ENCODE results near the gene WDFY4.

The WDFY4 gene

DNA sequence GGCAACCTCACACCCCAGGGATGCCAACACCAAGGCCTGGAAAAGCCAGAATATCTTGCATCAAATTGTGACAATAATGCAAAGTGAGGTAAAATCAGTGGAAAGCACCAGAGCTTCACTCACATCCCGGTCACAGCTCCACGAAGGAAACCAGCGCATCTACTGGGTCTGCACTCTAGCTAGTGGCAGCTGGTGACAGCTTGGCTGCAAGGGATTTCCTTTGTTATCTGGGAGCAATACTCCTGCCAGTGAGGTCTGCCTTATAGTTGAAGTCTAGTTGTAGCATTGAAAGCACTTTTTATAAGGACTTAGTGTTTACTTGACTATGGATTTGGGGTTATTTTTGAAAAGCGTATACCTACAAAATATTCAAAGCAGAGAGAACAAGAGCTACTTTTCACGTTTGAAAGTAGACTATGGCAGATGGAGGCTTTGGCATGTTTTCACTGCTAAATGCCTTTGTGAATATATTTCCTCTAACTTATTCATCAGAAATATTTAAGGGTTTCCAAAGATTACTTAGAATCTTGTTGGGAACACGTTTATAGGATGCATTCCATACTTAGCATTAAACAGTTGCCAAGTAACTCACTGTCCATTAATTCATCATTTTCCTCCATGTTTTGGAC is 26.1 kb downstream of the WDFY4 start:
- DNase-seq (ENCODE audit: low read depth in 2 of 2), result no peak

DNA sequence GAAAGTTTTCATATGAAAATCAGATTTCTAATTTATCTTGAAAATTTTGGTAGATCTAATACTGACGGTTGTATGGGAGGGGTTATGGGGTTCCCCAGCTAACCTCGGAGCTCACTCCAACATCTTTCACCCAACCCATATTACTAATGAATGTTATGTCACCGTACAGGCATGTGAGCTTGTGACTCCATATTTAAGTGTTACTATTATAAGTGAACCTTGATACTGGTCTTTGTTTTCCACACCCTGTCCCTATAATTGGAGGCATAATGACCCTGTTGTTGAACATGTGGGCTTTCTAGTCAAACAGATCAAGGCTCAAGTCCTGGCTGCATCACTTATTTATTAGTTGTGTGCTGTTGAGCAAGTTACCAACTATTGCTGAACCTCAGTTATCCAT is 27.2 kb downstream of the WDFY4 start:
- DNase-seq (ENCODE audit: low read depth in 2 of 2), result no peak

DNA sequence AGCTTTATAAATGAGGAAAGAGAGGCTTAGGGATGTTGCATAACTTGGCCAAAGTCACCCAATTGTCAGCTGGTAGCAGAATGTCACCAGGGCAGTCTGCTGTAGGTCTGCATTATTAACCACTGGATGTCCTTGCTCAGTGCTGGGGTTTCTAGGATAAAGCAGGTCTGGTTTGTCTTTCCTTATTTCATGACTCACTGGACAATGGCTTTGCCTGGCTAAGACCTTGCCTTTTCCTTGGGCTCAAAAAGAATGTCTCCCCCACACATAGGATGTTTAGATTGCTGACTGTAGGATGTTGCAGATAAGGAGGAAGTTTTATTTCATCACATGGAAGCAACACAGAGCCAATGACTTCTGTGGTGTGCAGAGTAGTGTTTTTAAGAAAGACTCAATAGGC is 29.4 kb downstream of the WDFY4 start:
- no peak for DNase-seq (ENCODE audit: low read depth in 2 of 2)

DNA sequence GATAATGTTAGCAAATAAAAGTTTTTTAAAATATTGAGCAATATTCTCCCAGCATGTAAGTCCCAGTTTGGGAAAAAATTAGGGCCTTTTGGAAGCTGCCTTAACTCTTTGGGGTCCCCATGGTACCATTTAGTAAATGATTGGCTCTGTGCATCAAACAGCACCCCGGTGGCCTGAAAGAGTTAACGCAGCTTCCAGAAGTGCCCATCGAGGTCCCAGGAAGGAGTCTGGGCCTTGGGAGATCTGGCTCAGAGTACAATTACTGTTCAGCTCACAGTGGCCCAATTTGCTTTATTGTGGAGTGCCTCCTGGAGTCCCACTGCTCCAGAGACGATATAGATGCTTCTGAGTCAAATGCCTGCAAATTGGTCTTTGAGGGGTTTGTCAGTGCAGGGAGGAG is 31.7 kb downstream of the WDFY4 start:
- no peak for DNase-seq (ENCODE audit: low read depth in 2 of 2)

DNA sequence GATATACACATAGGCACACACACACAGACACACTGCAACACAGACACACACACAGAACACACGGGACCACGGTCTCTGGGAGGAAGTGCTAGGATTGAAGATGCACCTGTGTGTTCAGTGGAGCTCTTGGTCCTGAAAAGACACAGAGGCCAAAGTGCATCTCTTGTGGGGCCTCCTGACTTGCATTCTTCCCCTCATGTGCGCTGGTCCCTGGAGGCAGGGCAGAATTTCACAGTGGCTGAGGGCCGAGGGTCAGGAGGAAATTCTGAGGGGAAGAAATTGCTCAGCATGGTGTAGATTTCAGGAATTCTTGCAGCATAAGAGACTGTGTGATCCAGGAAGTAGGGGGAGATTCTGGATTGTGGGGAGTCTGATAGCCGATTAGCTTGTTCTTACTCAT is 35.9 kb downstream of the WDFY4 start:
- no peak for DNase-seq (ENCODE audit: low read depth in 2 of 2)

DNA sequence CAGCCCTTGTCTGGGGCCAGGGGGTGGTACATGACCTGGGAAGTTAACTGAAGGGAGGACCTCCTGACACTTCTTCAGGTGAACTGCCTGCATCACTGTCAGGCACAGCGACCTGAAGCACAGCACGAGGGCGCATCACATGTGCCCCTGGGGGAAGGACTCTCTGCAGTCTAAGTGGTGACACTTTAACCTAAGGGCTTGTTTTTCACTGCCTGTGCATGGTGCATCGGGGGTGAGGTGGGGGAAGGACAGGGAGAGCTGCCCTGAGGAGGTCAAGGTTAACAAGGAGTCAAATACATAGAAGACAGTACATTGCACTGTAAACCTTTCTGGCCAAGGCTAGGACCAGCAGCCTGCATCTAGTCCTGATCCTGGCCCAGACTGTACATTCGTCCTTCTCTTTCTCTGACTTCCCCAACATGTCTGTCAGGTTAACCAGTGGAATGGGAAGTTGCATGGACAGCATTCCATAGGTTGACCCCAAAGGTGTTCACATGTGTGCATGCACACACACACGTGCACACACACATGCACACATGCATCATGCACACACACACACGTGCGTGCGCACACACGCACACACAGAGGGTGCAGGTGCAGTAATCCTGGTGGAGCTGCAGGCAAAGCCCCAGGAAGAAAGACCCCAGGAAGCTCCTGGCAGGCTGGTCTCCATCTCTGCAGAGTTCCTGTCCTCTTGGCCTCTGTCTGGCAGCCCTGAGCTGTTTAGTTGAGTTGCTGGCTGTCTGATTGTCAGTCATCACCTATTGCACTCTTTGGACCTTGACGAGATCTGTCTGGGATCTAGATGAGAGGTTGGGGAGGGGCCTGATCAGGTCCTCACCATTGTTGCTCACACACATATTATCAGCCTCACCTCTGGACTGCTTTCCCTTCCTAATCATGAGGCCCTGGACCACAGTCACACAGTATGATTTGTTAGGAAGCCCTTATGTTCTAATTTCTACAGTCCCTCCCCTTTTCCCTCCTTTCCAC is 37.8 kb downstream of the WDFY4 start:
- no peak for DNase-seq (ENCODE audit: low read depth in 2 of 2)

DNA sequence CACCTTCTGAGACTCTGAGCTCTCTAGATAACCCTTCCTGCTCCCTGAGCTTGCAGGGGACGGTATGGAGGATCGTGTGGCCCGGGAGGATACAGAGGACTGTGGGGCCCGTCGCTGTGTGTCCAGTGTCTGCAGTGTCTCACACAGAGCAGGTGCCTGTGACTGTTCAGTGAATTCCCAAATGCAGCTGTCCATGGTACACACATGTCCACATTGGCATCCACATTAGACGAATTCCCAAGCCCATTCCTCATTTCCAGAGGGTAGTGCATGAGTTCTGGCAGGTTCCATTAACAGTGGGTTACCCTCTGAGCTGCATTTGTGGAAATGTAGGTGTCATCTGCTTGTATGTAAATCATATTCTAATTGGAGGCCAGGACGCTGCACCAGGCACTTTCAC is 39.5 kb downstream of the WDFY4 start:
- DNase-seq (ENCODE audit: low read depth in 2 of 2), result no peak

DNA sequence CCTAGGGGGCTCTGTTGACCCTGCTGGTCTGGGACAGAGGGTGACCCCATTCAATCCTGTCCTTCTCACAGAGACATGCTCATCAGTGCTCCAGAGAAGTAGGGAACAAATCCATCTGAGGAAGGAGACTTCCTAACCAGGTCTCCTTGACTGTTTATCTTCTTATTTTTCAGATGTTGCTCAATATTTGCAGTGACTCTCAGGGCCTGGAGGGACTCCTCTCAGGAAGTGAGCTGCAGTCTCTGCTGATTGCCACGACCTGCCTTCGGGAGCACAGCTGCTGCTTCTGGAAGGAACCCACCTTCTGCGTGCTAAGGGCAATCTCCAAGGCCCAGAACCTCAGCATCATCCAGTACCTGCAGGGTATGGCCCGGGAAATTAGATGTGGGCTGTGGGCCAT is 41.0 kb downstream of the WDFY4 start:
- DNase-seq (ENCODE audit: low read depth in 2 of 2), result no peak

DNA sequence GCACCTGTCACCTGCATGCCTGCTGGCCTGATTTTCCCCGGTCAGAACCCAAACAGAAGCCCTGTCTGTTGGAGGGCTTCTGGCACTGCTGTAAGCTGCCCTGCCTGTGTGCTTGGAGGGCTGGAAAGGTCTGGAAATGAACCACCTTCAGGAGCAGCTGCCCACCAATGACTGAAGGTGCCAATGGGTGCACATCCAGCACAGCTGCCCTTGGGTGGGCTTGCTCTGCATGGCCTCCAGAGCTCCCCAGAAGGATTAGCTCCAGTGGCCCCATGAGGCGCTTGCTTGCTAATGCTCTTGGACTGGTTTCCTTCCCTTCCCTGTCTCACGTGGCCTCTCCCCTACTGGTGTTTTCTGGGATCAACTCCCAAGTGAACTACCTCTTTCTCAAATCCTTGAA is 43.2 kb downstream of the WDFY4 start:
- no peak for DNase-seq (ENCODE audit: low read depth in 2 of 2)

DNA sequence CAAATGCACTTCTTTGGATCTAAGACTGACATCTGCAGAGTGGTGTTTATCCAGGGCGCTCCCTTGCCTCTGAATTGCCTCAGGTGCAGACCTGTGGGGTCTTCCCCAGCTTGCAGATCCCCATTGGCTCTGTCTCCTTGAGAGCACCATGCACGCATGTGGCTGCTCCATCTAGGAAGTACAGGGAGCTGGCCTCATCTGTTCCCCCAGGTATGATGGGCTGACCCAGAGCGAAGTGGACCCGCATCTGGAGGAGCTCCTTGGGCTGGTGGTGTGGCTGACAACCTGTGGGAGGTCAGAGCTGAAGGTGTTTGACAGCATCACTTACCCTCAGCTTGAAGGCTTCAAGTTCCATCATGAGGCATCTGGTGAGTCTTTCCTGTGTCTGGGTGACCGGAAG is 44.5 kb downstream of the WDFY4 start:
- DNase-seq (ENCODE audit: low read depth in 2 of 2), result no peak

DNA sequence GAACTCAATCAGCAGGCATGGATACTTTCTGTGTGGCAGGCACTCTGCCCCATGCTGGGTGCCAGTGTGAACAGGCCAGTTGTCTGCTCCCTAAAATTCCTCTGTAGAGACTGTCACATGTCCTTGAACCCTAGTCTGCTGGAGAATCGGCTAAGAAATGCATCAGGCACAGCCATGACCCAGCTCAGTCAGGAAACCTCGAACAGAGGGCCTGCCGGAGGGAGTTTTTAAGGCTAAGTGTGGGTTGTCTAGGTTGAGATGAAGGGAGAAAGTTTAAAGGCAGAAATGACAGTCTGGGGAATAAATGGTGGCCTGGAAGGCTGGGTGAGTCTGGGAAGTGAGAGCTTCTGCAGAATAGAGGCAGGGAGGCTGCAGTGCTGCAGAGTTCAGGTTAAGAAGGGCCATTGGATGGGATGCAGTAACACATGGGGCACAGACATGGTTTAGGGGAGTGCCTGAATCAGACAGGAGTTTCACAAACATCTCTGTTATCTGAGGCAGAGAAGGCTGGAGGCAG is 45.3 kb downstream of the WDFY4 start:
- DNase-seq (ENCODE audit: low read depth in 2 of 2), result no peak

DNA sequence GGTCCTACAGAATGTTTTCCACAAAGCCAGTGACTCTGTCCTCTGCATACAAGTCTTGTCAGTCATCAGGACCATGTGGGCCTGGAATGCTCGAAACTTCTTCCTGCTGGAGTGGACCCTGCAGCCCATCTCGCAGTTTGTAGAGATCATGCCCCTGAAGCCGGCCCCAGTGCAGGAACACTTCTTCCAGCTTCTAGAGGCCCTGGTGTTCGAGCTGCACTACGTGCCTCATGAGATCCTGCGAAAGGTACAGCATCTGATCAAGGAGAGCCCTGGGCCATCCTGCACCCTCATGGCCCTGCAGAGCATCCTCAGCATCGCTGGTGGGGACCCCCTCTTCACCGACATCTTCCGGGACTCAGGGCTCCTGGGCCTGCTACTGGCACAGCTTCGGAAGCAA is 46.5 kb downstream of the WDFY4 start:
- DNase-seq (ENCODE audit: low read depth in 2 of 2), result no peak

DNA sequence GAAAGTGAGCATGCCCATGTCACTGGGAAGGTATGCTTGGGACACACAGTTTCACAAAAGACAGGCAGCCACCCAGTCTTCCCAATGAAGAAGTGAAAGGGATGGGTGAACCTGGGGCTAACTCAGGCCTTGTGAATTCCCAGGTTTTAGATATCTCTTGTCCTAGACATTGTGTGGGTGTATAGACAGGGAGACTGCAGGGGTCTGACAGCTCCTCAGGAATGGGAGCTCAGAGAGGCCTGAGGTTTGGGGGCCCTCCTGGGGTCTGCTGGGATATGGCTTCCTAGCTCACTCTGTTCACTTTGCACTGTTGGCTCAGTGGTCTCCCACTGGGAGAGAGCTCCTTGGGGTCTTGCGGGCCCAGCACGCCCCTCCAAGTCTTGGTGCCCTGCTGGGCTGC is 47.0 kb downstream of the WDFY4 start:
- no peak for DNase-seq (ENCODE audit: low read depth in 2 of 2)

DNA sequence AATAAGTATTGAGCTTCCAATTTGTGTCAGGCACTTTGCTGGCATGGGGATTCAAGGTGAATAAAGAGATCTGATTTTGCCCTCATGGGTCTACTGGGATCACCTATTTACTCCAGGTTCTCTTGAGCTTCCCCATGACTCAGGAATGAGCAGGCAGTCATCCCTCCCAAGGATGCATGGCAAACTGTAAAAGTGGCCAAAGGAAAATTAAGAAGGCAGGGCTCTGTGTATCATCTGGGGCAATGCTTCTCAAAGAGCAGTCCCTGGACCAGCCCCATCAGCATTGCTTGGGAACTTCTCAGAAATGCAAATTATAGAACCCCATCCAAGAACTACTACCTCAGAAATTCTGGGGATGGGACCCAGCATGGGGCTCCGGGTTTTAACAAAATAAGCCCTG is 48.7 kb downstream of the WDFY4 start:
- DNase-seq (ENCODE audit: low read depth in 2 of 2), result no peak

DNA sequence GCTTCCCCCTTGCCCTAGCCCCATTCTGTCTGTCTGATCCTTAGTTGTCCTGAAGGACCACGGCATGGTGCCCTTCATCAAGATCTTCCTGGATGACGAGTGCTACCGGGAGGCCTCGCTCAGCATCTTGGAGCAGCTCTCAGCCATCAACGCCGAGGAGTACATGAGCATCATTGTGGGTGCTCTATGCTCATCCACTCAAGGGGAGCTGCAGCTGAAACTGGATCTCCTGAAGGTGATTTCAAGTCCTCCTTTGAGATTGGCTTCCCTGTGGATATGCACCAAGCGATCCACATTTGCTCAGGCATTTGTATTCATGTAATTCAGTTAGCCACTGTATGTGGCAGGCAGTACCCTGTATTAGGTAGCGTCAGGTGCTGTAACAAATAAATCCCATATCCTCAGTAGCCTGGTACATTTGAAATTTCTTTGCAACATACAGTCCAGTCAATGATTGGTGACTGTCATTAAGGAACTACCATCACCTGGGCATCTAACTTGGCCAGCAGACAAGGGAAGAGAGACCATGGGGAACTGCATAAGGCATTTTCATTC is 51.2 kb downstream of the WDFY4 start:
- no peak for DNase-seq (ENCODE audit: low read depth in 2 of 2)

DNA sequence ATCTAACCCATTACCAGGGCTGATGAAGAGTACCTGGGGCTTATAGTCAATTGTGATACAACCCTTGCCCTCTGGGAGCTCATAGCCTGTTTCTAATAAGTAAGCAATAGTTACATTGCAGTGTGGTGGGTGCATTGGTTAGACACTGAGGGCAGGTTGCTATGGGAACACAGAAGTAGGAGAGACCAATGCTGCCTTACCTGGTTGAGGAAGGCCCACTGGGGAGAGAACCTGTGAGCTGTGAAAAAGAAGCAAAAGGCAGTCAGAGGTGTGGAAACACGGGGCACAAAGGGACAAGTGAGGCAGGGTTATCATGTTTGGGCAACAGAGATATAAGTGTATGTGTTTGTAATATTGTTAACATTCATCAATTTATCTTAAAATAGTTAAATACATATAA is 51.9 kb downstream of the WDFY4 start:
- no peak for DNase-seq (ENCODE audit: low read depth in 2 of 2)

DNA sequence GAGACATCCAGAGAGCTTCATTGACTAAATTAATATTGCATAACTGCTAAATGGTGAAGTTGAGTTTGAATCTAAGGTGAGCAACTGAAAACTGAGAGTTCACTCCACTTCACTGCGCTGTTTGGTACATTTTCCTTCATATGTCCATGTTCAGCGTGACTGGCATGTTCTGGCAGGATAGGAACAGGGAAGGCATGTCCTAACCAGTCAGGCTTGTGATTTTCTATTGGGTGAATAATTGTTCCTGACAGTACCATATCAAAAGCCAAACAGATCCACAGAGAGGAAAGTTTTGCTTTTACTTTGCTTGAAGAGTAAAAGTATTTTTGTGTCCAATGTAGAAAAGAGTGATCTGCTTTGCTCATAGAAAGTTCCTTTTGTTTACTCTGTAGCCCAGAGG is 53.2 kb downstream of the WDFY4 start:
- no peak for DNase-seq (ENCODE audit: low read depth in 2 of 2)

DNA sequence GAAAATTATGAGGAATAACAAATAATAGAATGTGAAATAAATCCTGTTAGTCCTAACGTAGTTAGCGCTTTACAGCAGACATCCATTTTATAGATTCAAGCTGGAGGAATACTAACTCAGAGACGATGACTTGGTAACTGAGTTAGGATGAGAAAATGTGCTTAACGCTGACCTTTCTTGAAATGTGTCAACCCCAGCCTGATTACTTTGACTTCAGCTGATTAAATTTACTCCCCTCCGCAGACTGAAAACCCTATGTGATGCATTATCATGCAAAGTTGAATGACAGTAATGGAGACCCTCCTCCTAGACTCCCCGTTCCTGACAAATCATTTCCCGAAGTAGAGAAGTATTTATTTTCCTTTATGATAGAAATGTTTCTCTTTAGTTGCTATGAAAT is 54.5 kb downstream of the WDFY4 start:
- no peak for DNase-seq (ENCODE audit: low read depth in 2 of 2)

DNA sequence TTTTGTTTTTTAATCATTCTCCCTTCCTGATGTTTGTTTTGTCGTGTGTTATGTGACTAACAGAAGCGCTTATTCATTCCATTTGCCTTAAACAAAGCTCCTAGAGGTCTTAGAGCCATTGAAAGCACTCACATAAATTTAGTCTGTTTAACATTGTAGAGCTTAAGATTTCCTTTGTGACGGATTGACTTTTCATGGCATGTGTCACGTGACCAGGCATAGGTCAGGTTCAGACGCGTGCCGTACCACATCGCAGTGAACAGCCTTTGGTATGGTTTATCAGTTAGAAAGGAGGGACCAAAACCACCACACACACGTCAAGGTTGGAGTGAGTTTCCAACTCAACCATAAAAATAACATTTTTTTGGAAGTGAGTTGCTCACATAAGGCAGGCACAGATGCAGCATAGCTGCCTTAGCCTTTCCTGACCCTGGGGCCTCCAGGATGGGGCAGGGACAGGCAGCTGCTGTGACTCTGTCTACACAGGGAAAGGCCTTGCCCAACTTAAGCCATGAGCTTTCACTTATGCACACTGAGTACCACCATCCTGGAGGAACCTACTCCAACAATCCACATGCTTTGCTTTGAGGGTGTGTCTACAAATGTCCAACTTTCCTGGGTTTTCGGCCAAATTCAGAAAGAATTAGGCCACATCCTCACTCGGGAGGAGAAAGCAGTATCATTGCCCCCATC is 55.5 kb downstream of the WDFY4 start:
- no peak for DNase-seq (ENCODE audit: low read depth in 2 of 2)

DNA sequence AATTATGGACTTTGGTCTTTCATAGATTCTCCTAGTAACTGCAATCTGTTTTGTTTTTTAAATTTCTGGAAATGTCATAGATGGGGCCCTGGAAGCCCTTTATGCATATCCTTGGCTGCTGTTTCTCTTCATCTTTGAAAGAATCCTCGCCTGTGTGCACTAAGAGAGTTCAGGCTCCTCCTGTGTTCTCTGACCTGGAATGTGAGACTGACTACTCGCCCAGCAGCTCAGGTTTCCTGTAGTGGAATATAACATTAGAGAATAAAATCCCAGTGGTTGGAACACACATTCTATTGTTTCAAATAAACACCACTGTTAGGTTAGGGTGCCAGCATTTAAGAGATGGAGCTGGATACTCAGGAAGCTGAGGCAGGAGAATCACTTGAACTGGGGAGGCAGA is 56.3 kb downstream of the WDFY4 start:
- DNase-seq (ENCODE audit: low read depth in 2 of 2), result no peak

DNA sequence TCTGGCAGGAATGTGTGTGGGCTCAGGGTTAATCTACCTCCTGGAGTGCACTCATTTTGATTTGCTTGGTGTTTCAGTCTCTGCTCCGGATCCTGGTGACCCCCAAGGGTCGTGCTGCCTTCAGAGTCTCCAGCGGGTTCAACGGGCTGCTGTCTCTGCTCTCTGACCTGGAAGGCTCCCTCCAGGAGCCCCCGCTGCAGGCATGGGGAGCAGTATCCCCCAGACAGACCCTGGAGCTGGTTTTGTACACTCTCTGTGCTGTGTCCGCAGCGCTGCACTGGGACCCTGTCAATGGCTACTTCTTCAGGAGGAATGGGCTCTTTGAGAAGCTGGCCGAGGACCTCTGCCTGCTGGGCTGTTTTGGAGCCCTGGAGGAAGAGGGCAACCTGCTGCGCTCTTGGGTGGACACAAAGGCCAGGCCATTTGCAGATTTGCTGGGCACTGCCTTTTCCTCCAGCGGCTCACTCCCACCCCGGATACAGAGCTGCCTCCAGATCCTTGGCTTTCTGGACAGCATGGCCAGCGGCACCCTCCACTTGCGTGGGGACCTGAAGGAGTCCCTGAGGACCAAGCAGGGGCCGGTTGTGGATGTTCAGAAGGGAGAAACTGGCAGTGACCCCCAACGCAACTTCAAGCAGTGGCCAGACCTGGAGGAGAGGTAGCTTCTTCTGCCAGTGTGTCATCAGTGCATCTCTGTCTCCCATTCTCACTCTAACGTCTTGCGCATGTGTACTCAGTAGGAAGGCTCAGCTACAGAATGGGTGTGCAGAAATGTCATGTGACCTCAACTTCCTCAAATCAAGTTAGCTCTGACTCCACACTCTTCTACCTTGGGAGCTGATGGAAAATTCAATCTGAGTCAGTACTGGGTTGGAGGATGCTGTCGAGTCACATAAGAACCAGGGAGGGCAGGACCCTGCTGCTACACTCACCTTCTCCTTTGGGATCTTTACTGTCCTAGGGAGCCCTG is 58.5 kb downstream of the WDFY4 start:
- no peak for DNase-seq (ENCODE audit: low read depth in 2 of 2)

Data from fibroblast of skin of left biceps (primary cell).